GM18505 (cell line): Measurements from ENCODE around the gene KREMEN1.

Experiments
- ATAC-seq: cut with Tn5 transposase; IDR thresholded peaks from one replicate; pipeline ENCODE4 v1.9.1; 2021; ENCODE audit not compliant: unreplicated experiment
- POLR2A ChIP-seq: IDR thresholded peaks from 4 replicates; pipeline ENCODE4 v1.6.1; 2011; ENCODE audit warnings: borderline replicate concordance; ENCODE audit not compliant: insufficient read depth, insufficient read length; ENCODE audit errors: extremely low read depth

KREMEN1 gene

GRCh38 chr22:29183971-29184848 is 111.4 kb downstream of the KREMEN1 start:
- no peak for ATAC-seq

GRCh38 chr22:29184849-29185490 is 112.1 kb downstream of the KREMEN1 start:
- no peak for ATAC-seq
- no peak for TF ChIP-seq POLR2A

More at GRCh38 chr22:29183971-29184848, 111.4 kb downstream of the KREMEN1 start:
- no peak for TF ChIP-seq POLR2A

- no peak for TF ChIP-seq POLR2A
- ATAC-seq = no peak
Observed at GRCh38 chr22:29186302-29186701, 113.5 kb downstream of the KREMEN1 start.

- no peak for ATAC-seq
- no peak for TF ChIP-seq POLR2A
Observed at GRCh38 chr22:29187831-29188230, 115.0 kb downstream of the KREMEN1 start.

GRCh38 chr22:29190051-29190450 is 117.2 kb downstream of the KREMEN1 start:
- no peak for TF ChIP-seq POLR2A

GRCh38 chr22:29190918-29191317 is 118.1 kb downstream of the KREMEN1 start:
- ATAC-seq = no peak

More at GRCh38 chr22:29190051-29190450, 117.2 kb downstream of the KREMEN1 start:
- no peak for ATAC-seq

GRCh38 chr22:29193021-29193420 is 120.2 kb downstream of the KREMEN1 start:
- TF ChIP-seq POLR2A = no peak
- ATAC-seq = no peak

More at GRCh38 chr22:29190918-29191317, 118.1 kb downstream of the KREMEN1 start:
- no peak for TF ChIP-seq POLR2A

- no peak for ATAC-seq
- no peak for TF ChIP-seq POLR2A
Observed at GRCh38 chr22:29194184-29194583, 121.3 kb downstream of the KREMEN1 start.

- TF ChIP-seq POLR2A = no peak
- no peak for ATAC-seq
Observed at GRCh38 chr22:29195118-29195963, 122.5 kb downstream of the KREMEN1 start.

- ATAC-seq = no peak
- no peak for TF ChIP-seq POLR2A
Observed at GRCh38 chr22:29195964-29196666, 123.3 kb downstream of the KREMEN1 start.

GRCh38 chr22:29197096-29197495 is 124.3 kb downstream of the KREMEN1 start:
- no peak for ATAC-seq
- no peak for TF ChIP-seq POLR2A

GRCh38 chr22:29198240-29198639 is 125.4 kb downstream of the KREMEN1 start:
- no peak for ATAC-seq
- TF ChIP-seq POLR2A = no peak

GRCh38 chr22:29199702-29200400 is 127.0 kb downstream of the KREMEN1 start:
- no peak for TF ChIP-seq POLR2A
- ATAC-seq = no peak

GRCh38 chr22:29200901-29201300 is 128.1 kb downstream of the KREMEN1 start:
- TF ChIP-seq POLR2A = no peak
- ATAC-seq = no peak
